Mucosa of rectum (tissue), 2 donors: ENCODE results near the gene CKLF.
"Not testable (repeated sequence)": the region's sequence is repeated elsewhere in the genome, so short reads cannot be mapped to it uniquely, and the experiment has no call there.

ENCODE experiments used
- H3K27ac ChIP-seq, 2 donors: one replicate each; pipeline ENCODE4 v1.7.0; 2013; ENCODE audit warnings: inconsistent platforms in 2 of 2, low read depth in 2 of 2, low read length in 2 of 2
- H3K27me3 ChIP-seq, 2 donors: one replicate each; pipeline ENCODE4 v1.7.0; 2013; ENCODE audit warnings: low read length in 2 of 2; ENCODE audit not compliant: control insufficient read depth in 2 of 2, insufficient read depth in 2 of 2
- H3K36me3 ChIP-seq, 2 donors: one replicate each; pipeline ENCODE4 v1.7.0; 2013; ENCODE audit warnings: low read length in 2 of 2; ENCODE audit not compliant: control insufficient read depth in 2 of 2, insufficient read depth in 2 of 2
- H3K4me1 ChIP-seq, 2 donors: one replicate each; pipeline ENCODE4 v1.7.0; 2013; ENCODE audit warnings: low read length in 2 of 2, mild to moderate bottlenecking in 1 of 2; ENCODE audit not compliant: control insufficient read depth in 2 of 2, insufficient read depth in 2 of 2
- H3K4me3 ChIP-seq, 2 donors: one replicate each; pipeline ENCODE4 v1.7.0; 2013; ENCODE audit warnings: low read length in 2 of 2
- H3K9ac ChIP-seq, 2 donors: one replicate each; pipeline ENCODE4 v1.7.0; 2013; ENCODE audit warnings: low read length in 2 of 2, low read depth in 1 of 2, mild to moderate bottlenecking in 1 of 2
- H3K9me3 ChIP-seq, 2 donors: one replicate each; pipeline ENCODE4 v1.7.0; 2013; ENCODE audit warnings: low read length in 2 of 2; ENCODE audit not compliant: control insufficient read depth in 2 of 2
- donor health status: healthy.
- donor health status: Normal muscosa, but diverticular disease.

CKLF gene

DNA sequence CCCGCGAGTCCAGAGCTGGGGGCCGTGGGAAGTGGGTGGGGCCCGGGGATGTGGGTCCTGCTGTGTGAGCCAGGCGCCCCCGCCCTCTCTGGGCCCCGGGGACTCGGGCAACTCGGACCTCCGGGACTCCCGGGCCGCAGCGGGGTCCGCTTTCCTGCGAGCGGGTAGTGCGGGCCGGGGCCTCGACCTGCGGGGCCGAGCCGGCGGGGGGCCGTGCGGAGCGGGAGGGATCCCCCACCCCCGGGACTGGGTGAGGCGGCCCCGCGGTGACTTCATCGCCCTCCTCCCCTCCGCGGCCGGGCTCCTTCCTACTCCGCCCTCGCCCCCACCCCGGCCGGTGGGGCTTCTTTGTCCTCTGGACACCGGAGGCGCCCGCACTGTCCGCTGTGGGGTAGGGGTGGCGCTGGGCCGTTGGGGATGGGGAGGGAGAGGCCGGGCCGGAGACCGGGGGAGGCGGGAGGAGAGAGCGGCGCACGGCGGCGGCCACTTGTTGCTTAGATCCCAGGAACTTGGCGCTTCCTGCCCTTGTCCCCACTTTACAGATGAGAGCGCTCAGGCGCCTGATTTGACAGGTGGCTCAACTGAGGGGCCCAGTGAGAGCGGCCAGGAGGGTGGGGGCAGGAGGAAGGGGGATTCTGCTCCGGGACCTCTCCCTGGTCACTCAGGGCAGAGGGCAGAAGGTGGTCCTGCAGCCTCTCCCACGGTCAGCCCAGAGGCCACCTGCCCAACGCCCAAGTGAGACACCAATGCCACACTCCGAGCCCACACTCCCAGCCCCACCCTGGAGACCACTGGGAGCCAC is 53.0 kb downstream of the CKLF start:
- H3K36me3 ChIP-seq, result peaks cover 8 to 18% of the 10 kb centered on the region in 2 donors
- peaks cover 6 to 11% of the 10 kb centered on the region in 2 donors for H3K4me1 ChIP-seq
- peaks cover 3 to 6% of the 10 kb centered on the region in 2 donors for H3K27me3 ChIP-seq
- H3K9me3 ChIP-seq, result no peaks in the 10 kb centered on the region
- H3K4me3 ChIP-seq, result peak overlapping the region; percentile 45 to 50
- peak overlapping the region in 1 of 2 donors; percentile 64 for H3K9ac ChIP-seq
- peak overlapping the region; percentile 47 to 67 for H3K27ac ChIP-seq

DNA sequence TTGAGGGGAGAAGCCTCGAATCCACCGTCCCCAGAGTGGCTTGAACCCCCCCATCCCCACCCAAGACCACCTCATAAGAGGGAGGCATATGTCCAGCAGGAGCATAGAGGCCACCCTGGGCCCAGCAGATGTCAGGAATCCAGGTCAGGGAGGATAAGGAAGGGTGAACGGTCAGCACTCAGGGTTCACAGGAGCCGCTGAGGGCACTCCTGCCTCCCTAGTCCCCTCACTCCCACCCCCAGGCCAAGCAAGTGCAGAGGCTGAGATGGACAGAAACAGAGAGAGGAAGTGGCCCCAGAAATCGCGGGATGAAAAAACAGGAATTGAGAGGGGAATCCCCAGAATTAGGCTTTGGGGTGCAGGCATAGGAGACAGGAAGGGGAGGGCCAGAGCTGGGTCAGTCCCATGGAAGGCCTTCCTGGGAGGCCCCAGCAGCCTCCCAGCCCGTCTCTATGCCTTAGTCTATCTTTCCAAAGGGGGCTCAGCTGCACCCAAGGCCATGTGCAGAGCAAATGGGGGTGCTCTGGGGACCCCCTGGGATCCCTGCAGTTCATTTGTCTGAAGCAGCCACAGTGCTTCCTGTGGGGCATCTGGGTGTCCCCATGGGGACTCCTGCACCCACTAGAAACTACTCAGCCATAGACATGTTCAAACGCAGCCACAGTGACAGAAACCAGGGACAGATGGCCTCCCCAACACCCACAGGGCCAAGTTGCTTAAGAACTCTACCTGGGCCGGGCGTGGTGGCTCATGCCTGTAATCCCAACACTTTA is 53.8 kb downstream of the CKLF start:
- Histone ChIP-seq H3K9ac (peak overlapping the region in 1 of 2 donors; percentile 64), H3K36me3 (peaks cover 10 to 23% of the 10 kb centered on the region in 2 donors), H3K27ac (peak overlapping the region; percentile 47 to 67), H3K27me3 (peaks cover 3 to 6% of the 10 kb centered on the region in 2 donors), H3K9me3 (no peaks in the 10 kb centered on the region), H3K4me1 (peaks cover 6 to 11% of the 10 kb centered on the region in 2 donors), H3K4me3 (peak overlapping the region; percentile 45 to 50)

GRCh38 chr16:66608241-66609138 is 56.1 kb downstream of the CKLF start:
- no peak overlapping the region for H3K27ac ChIP-seq
- H3K36me3 ChIP-seq, result peaks cover 18 to 35% of the 10 kb centered on the region in 2 donors
- H3K9ac ChIP-seq, result no peak overlapping the region
- peaks cover 3 to 6% of the 10 kb centered on the region in 2 donors for H3K27me3 ChIP-seq
- no peaks in the 10 kb centered on the region for H3K9me3 ChIP-seq
- peaks cover 6 to 11% of the 10 kb centered on the region in 2 donors for H3K4me1 ChIP-seq
- H3K4me3 ChIP-seq, result no peak overlapping the region

- Histone ChIP-seq H3K4me1 (peaks cover 2 to 8% of the 10 kb centered on the region in 2 donors), H3K36me3 (peaks cover 18 to 35% of the 10 kb centered on the region in 2 donors), H3K4me3 (no peak overlapping the region), H3K9me3 (no peaks in the 10 kb centered on the region), H3K27ac (no peak overlapping the region), H3K27me3 (peaks cover 0 to 3% of the 10 kb centered on the region in 2 donors), H3K9ac (no peak overlapping the region)
Observed at GRCh38 chr16:66609139-66609510, 56.7 kb downstream of the CKLF start.

- peaks cover 26 to 37% of the 10 kb centered on the region in 2 donors for H3K36me3 ChIP-seq
- H3K4me1 ChIP-seq, result peaks cover 0 to 8% of the 10 kb centered on the region in 2 donors
- H3K4me3 ChIP-seq, result no peak overlapping the region
- no peak overlapping the region for H3K27ac ChIP-seq
- peaks cover 0 to 3% of the 10 kb centered on the region in 2 donors for H3K27me3 ChIP-seq
- no peak overlapping the region for H3K9ac ChIP-seq
- no peaks in the 10 kb centered on the region for H3K9me3 ChIP-seq
Observed at GRCh38 chr16:66610111-66610820, 57.9 kb downstream of the CKLF start.

- H3K36me3 ChIP-seq, result peaks cover 30 to 45% of the 10 kb centered on the region in 2 donors
- H3K27ac ChIP-seq, H3K27me3 ChIP-seq, H3K9ac ChIP-seq, H3K4me3 ChIP-seq, H3K9me3 ChIP-seq, H3K4me1 ChIP-seq: not testable (repeated sequence)
Observed at GRCh38 chr16:66611911-66612310, 59.5 kb downstream of the CKLF start.

DNA sequence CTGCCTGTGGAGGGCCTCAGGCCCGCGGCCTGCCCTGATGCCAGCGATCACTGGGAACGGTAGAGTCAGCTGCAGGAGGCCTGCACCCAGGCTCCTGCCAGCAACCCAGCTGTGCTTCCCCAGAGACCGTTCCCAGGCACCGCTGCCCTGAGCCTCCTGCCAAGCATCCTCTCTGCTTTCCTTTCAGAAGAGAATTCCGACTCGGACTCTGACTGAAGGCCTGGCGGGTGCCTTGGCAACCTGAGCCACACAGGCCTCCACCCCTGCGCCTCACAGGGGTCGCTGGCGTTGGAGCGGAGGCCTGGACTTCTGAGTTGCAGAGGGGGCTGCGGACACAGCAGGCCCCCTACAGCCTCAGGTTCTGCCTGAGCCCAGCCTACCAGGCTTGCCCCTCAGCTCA is 60.0 kb downstream of the CKLF start:
- Histone ChIP-seq H3K27me3 (no peaks in the 10 kb centered on the region), H3K36me3 (peaks cover 30 to 47% of the 10 kb centered on the region in 2 donors), H3K4me3 (no peak overlapping the region), H3K9me3 (no peaks in the 10 kb centered on the region), H3K27ac (no peak overlapping the region), H3K4me1 (peaks cover 0 to 4% of the 10 kb centered on the region in 2 donors), H3K9ac (no peak overlapping the region)

- Histone ChIP-seq H3K36me3 (peaks cover 37 to 39% of the 10 kb centered on the region in 2 donors), H3K4me3 (no peak overlapping the region), H3K9me3 (no peaks in the 10 kb centered on the region), H3K4me1 (no peaks in the 10 kb centered on the region), H3K9ac (no peak overlapping the region), H3K27ac (no peak overlapping the region), H3K27me3 (no peaks in the 10 kb centered on the region)
Observed at GRCh38 chr16:66614161-66614802, 61.9 kb downstream of the CKLF start.
